SU-DHL-6 (cell line): ENCODE results near the gene SLC7A8.
"Not testable (repeated sequence)": the region's sequence is repeated elsewhere in the genome, so short reads cannot be mapped to it uniquely, and the experiment has no call there.

Experiments
- H2AFZ ChIP-seq: fragments of 200-600 bp; sonication (generic); 2 replicates; pipeline ENCODE4 v1.6.1; 2014; ENCODE audit warnings: low read depth, mild to moderate bottlenecking, moderate library complexity, mixed read lengths, antibody characterized with exemption, low read length; ENCODE audit not compliant: severe bottlenecking
- H3F3A ChIP-seq: fragments of 200-600 bp; shearing (Covaris generic); 2 replicates; pipeline ENCODE4 v1.6.0; 2016; ENCODE audit warnings: antibody characterized with exemption, mild to moderate bottlenecking; ENCODE audit not compliant: insufficient read depth
- H3K27ac ChIP-seq: fragments of 200-600 bp; sonication (generic); 2 replicates; pipeline ENCODE4 v1.5.1; 2016; ENCODE audit warnings: low read depth, mild to moderate bottlenecking, low read length, moderate library complexity, mixed read lengths
- H3K27me3 ChIP-seq: fragments of 200-600 bp; sonication (generic), shearing (Covaris generic); 2 replicates; pipeline ENCODE4 v1.6.0; 2014; ENCODE audit warnings: mild to moderate bottlenecking, low read length
- H3K36me3 ChIP-seq: fragments of 200-600 bp; sonication (generic); 2 replicates; pipeline ENCODE4 v1.6.1; 2014; ENCODE audit warnings: mild to moderate bottlenecking, low read length, mixed read lengths
- H3K4me2 ChIP-seq: fragments of 300-600, 200-600 bp; shearing (Covaris generic), sonication (generic); 2 replicates; pipeline ENCODE4 v1.6.0; 2014; ENCODE audit warnings: low read length, low read depth, mild to moderate bottlenecking; ENCODE audit not compliant: poor library complexity, severe bottlenecking
- H3K4me3 ChIP-seq: fragments of 200-600 bp; sonication (generic); 2 replicates; pipeline ENCODE4 v1.5.1; 2014; ENCODE audit warnings: antibody characterized with exemption, low read length, mild to moderate bottlenecking, mixed read lengths; ENCODE audit not compliant: insufficient read depth, poor library complexity, severe bottlenecking
- H3K79me2 ChIP-seq: fragments of 200-600 bp; sonication (generic); 2 replicates; pipeline ENCODE4 v1.6.1; 2014; ENCODE audit warnings: mild to moderate bottlenecking, low read length, moderate library complexity; ENCODE audit not compliant: insufficient read depth
- H3K9ac ChIP-seq: fragments of 200-600 bp; sonication (generic); 2 replicates; pipeline ENCODE4 v1.7.0; 2014; ENCODE audit warnings: mild to moderate bottlenecking, low read length
- H3K9me2 ChIP-seq: fragments of 200-600 bp; sonication (generic); replicated peaks from 2 replicates; pipeline ENCODE4 v1.6.1; 2014; ENCODE audit warnings: low read length; ENCODE audit not compliant: insufficient read depth
- H3K9me3 ChIP-seq: fragments of 200-600 bp; sonication (generic); 2 replicates; pipeline ENCODE4 v1.6.1; 2014; ENCODE audit warnings: low read length, mixed read lengths; ENCODE audit not compliant: insufficient read depth
- H4K20me1 ChIP-seq: fragments of 200-600 bp; sonication (generic); 2 replicates; pipeline ENCODE4 v1.6.1; 2014; ENCODE audit warnings: low read depth, mild to moderate bottlenecking, antibody characterized with exemption, low read length, moderate library complexity, mixed read lengths
- EZH2phosphoT487 ChIP-seq: fragments of 200-600 bp; sonication (generic), shearing (Covaris generic); conservative IDR thresholded peaks from 2 replicates; pipeline ENCODE4 v1.6.1; 2018; ENCODE audit warnings: mild to moderate bottlenecking, antibody characterized with exemption, low read length, moderate library complexity, mixed read lengths
- TF ChIP-seq, protein P1 (sequence below): fragments of 200-600 bp; sonication (generic); IDR thresholded peaks from one replicate; pipeline ENCODE4 v1.5.1; 2017; ENCODE audit warnings: antibody characterized with exemption, mild to moderate bottlenecking, low read length, moderate library complexity; ENCODE audit not compliant: insufficient read depth, poor library complexity, severe bottlenecking

The SLC7A8 gene

GRCh38 chr14:23183479-23183878, at the start of gene SLC7A8:
Gene SLC7A8, minus strand, starts transcription at chr14:23183660. Its CDS starts 746 bp downstream, at chr14:23182914.
- H3K79me2 ChIP-seq = no peaks in the 10 kb centered on the region
- peak within 1 kb of the TSS; percentile 57 for H3K4me2 ChIP-seq
- H3K27me3 ChIP-seq = peaks cover 4% of the 10 kb centered on the region; the same call in 1 of the 2 replicates
- no peaks in the 10 kb centered on the region for H3F3A ChIP-seq
- TF ChIP-seq EZH2phosphoT487 = no peak
- TF ChIP-seq, protein P1, sequence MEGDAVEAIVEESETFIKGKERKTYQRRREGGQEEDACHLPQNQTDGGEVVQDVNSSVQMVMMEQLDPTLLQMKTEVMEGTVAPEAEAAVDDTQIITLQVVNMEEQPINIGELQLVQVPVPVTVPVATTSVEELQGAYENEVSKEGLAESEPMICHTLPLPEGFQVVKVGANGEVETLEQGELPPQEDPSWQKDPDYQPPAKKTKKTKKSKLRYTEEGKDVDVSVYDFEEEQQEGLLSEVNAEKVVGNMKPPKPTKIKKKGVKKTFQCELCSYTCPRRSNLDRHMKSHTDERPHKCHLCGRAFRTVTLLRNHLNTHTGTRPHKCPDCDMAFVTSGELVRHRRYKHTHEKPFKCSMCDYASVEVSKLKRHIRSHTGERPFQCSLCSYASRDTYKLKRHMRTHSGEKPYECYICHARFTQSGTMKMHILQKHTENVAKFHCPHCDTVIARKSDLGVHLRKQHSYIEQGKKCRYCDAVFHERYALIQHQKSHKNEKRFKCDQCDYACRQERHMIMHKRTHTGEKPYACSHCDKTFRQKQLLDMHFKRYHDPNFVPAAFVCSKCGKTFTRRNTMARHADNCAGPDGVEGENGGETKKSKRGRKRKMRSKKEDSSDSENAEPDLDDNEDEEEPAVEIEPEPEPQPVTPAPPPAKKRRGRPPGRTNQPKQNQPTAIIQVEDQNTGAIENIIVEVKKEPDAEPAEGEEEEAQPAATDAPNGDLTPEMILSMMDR = no peak
- H3K27ac ChIP-seq = no peak within 1 kb of the TSS
- H2AFZ ChIP-seq = peak within 1 kb of the TSS; percentile 44
- H3K4me3 ChIP-seq = peak within 1 kb of the TSS; percentile 38
- no peaks in the 10 kb centered on the region for H3K36me3 ChIP-seq
- no peak within 1 kb of the TSS for H3K9ac ChIP-seq
- H3K9me2 ChIP-seq = no peaks in the 10 kb centered on the region
- H3K9me3 ChIP-seq = no peaks in the 10 kb centered on the region
- no peaks in the 10 kb centered on the region for H4K20me1 ChIP-seq

GRCh38 chr14:23232241-23232808, 48.9 kb upstream of the SLC7A8 start:
- H4K20me1 ChIP-seq, H3K36me3 ChIP-seq, H3K4me2 ChIP-seq, H3K27ac ChIP-seq, H3K9ac ChIP-seq, H2AFZ ChIP-seq, H3K9me3 ChIP-seq, H3K27me3 ChIP-seq, H3K9me2 ChIP-seq, H3F3A ChIP-seq, H3K4me3 ChIP-seq, H3K79me2 ChIP-seq: not testable (repeated sequence)

DNA sequence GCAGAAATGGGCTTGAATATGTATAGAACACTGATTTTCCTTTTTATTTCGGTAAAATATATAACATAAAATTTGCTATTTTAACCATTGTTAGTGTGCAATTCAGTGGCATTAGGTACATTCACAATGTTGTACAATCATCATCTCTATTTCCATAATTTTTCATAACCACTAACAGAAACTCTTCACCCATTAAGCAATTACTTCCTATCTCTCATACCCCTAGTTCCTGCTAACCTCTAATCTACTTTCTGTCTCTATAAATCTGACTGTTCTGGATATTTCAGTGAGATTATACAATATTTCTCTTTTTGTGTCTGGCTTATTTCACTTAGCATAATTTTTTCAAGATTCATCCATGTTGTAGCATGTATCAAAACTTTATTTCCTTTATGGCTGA, 45.4 kb upstream of the SLC7A8 start:
- Histone ChIP-seq H3F3A (no peaks in the 10 kb centered on the region), H3K79me2 (no peaks in the 10 kb centered on the region), H3K4me2 (no peak overlapping the region), H4K20me1 (no peaks in the 10 kb centered on the region), H3K9me3 (no peaks in the 10 kb centered on the region), H2AFZ (no peak overlapping the region), H3K27me3 (no peaks in the 10 kb centered on the region), H3K4me3 (no peak overlapping the region), H3K9me2 (no peaks in the 10 kb centered on the region), H3K36me3 (no peaks in the 10 kb centered on the region), H3K9ac (no peak overlapping the region), H3K27ac (no peak overlapping the region)
- TF ChIP-seq, protein P1 = no peak
- TF ChIP-seq EZH2phosphoT487 = no peak

DNA sequence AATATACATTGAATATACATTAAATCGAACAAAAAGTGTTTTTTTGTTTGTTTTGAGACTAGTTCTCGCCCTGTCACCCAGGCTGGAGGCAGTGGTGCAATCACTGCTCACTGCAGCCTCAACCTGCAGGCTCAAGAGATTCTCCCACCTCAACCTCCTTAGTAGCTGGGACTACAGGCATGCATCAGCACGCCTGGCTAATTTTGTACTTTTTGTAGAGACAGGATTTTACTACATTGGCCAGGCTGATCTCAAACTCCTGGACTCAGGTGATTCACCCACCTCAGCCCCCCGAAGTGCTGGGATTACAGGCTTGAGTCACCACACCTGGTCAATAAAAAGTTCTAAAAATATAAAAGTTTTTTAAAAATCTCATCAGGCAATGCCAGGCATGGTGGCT, 44.1 kb upstream of the SLC7A8 start:
- Histone ChIP-seq H4K20me1 (no peaks in the 10 kb centered on the region), H3K9me3 (no peaks in the 10 kb centered on the region), H3K9ac (no peak overlapping the region), H2AFZ (no peak overlapping the region), H3K36me3 (no peaks in the 10 kb centered on the region), H3K4me3 (no peak overlapping the region), H3K27me3 (no peaks in the 10 kb centered on the region), H3K27ac (no peak overlapping the region), H3K4me2 (no peak overlapping the region), H3K9me2 (no peaks in the 10 kb centered on the region), H3K79me2 (no peaks in the 10 kb centered on the region), H3F3A (no peaks in the 10 kb centered on the region)
- TF ChIP-seq EZH2phosphoT487 = no peak
- TF ChIP-seq, protein P1 = no peak

DNA sequence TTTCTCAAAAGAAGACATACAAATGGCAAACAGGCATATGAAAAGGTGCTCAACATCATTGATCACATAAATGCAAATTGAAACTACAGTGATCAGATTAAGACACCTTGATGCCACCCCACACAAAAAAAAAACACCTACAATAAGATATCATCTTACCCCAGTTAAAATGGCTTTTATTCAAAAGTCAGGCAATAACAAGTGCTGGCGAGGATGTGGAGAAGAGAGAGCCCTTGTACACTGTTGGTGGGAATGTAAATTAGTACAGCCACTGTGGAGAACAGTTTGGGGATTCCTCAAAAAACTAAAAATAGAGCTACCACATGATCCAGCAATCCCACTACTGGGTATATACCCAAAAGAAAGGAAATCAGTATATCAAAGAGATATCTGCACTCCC, 41.5 kb upstream of the SLC7A8 start:
- H3K27ac ChIP-seq, H3K4me3 ChIP-seq, H2AFZ ChIP-seq, H3K9ac ChIP-seq, H4K20me1 ChIP-seq, H3K27me3 ChIP-seq, H3K36me3 ChIP-seq, H3K9me3 ChIP-seq, H3K4me2 ChIP-seq, H3K9me2 ChIP-seq, H3F3A ChIP-seq, H3K79me2 ChIP-seq: not testable (repeated sequence)
